ENCODE measurements around the gene WDR86.

Gene WDR86

DNA sequence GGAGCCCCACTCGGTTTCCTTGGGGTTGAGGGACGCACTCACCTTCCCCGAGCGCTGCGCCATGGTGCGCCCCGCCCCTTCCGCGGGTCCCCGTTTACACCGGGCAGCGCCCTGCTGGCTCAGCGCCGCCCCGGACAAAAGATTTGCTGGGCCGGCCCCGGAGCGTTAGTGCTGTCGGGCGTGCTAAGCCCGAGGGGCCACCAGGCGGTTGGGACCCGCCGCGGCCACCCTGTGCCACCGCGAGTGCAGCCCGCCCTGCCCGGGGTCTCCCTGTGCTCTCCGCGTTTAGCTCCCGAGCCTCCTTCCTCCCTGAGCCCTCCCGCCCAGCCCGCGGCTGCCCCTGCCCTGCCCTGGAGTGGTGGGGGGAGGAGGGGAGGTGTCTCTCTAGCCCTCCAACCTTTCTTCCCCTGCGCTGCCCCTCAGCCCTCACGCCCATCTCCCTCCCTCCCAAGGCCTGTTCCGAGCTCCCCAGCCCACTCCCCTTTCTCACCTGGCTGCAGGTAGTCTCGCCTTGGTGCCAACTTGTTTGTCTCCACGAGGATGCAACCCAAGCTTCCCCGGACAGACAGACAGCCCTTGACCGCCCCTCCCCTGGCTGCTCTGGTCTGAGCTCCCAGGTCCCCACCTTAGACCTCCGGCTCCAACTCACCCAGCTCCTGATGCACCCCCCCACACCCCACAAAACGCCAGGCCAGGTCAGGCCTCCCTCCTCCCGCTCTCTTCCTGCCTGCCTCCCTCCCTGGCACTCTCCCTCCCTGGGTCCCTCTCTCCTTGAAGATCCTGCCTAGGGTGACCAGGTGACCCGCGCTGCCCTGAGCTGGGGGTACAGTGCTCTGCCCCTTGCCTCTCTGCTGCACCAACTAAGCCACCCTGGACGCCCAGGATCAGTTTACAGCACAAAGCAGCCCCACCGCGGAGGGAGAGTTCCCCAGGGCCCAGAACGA lies 30.3 kb upstream of the WDR86 start, which contains the start of gene CRYGN:
TSS of gene CRYGN (minus strand) at position 287 of the 944 bp plus-strand sequence. CDS start at position 63, 224 bp downstream.
- DNase-seq = no peak

DNA sequence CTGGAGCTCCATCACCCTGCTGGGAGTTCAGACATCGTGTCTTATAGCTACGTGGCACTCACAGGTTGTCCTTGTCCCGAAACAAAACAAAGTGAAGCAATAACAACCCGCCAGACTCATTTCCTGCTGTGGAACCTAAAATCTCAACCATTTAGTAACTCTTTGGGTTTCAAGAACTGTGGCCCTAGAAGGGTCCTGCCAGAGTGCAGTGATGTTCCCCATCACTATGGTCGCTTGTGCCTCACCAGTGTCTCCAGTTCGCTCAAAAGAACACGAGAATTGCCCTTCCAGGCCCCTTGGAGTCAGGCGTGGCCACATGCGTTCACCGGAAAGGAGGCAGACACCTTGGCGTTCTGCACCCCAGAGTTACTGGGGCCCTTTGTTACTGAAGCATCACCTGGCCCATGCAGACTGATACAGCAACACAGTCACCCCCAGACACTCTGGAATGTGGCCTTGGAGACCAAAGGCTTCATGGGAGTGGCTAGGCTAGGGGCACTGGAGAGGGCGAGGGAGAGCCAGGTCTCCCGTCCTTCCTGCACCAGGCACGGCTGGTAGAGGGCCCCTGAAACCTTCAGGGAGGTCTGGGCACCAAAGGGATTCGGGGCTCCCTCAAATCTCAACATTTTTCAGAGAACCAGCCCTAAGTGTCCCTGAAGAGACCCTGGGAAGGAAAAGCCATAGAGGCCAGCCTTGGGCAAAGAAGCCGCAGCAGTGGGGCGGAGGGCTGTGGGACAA lies 29.2 kb upstream of the WDR86 start:
- DNase-seq = no peak

DNA sequence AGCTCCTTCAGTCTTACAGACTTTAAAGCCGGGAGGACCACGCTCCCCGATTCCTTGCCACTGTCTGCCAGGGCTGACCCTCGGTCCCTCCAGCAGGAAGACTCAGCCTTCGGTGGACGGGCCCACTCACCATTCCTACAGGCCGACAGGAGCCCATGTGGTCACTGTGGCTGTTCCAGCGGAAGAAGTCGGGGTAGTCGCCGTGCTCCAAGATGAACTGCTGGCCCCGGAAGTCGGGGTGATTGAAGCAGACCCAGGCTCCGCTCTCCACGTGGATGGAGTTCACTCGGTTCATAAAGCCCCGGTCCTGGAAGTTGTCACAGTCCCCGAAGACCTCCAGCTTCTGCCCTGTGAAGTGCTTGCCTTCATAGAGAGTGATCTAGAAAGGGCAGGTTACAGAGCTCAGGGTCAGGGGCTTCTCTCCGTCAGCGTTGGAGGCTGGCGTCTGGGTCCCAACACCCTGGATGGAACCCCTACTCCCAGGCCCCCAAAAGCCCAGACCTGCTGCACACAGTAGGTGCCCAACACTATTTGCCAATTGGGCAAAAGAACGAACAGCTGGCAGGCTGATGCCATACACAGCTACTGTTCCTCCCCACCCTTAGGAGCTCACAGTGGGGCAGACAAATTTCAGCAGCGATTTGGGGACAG lies 28.2 kb upstream of the WDR86 start:
- no peak for DNase-seq

DNA sequence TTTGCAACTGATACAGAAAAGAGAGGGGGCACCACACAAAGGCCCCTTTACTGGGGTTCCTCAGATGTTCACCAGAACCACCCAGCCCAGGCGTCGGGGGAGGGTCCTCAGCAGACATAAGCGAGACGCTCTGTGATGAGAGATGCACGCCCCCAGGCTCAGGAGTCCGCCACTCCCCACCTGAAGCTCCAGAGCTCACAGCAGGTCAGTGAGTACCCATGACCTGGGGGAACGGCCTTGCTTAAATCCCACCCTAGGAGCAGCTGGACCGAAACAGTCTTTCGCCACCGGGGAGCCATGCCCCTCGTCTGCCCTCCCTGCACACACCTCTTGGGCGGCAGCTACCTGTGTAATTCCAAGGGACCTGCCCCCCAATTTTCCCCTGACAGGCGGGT lies 27.3 kb upstream of the WDR86 start:
- no peak for DNase-seq

DNA sequence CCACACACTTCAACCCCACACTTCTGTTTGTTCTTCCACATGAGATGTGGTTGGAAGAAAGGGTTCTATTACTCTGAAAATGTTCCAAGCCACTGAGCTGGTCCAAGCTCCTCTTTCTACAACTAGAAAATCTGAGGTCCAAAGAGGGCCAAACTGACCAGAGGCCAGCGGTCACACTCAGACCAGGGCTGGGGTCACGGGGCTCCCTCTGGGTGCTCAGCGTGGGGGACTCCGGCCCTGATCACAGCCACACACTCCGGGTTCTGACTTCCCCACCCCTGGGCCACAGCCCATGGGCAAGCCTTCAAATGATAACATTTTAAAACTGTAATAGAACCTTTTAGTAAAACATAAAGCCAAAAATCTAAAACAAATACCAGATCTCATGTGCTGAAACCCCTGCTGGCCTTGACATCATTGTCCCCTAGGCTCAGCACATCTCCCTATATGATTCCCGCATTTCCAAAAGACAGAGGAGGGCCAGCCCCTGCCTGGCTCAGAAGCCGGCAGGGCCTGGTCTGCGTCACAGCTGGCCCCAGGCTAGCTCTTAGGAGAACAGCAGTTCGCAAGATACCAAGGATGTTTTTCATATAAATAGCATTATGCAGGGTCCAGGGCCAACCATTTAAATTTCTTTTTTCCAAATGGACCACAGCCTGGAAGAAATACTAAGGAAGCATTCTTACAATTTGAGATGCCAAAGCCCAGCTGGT lies 26.8 kb upstream of the WDR86 start:
- DNase-seq = no peak

DNA sequence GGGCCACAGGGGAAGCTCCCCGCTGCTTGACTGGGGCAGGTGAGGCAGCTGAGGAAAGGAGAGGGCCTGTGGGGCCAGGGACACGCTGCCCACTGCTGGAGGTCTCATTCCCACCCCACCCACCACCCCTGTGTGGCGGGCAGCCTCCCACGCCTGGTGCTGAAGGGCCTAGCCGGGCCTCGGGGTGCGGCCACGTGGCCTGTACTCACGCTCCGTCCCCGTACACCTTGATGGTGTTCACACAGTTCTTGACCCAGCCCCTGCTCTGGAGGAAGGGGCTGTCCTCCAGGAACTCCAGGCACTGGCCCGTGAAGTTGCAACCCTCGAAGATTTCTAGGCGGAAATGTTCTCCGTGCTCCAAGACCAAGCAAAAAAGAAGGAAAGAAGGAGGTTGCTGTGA lies 26.1 kb upstream of the WDR86 start:
- no peak for DNase-seq

DNA sequence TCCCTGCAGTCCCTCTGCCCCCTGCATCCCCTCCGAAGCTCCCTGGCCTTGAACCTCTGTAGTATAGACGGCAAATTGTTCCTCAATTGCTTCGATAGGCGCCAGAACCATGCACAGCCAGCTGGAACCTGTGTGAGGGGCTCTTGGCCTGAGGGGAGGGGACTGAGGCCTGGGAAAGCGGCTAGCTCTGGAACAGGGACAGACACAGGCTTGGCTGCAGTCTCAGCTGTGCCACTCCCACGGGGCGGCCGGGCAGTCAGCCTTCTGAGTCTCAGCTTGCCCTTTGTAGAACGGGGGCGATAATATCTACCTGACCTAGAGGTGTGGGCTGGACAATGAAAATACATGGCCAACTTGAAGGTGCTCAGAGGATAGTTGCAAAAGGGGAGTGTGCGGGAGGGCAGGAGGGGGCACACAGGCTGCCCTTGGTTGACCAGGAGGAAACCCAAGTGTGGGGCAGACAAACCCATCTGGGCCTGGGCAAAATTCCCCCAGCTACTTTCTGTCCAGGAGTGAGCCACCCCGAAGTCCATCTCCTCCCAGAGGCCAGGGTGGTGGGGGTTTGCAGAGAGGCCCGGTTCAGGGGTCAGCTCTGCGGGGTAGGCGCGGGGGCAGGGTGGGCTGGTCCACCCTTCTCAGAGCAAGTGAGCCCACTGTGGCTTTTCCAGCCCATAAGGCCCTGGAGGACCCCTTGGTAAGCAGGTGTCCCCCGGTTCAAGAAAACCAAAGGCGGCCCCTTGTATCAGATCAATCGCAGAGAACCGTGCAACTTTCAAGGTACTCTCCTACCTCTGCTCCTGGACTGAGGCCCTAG lies 25.5 kb upstream of the WDR86 start:
- DNase-seq = no peak

DNA sequence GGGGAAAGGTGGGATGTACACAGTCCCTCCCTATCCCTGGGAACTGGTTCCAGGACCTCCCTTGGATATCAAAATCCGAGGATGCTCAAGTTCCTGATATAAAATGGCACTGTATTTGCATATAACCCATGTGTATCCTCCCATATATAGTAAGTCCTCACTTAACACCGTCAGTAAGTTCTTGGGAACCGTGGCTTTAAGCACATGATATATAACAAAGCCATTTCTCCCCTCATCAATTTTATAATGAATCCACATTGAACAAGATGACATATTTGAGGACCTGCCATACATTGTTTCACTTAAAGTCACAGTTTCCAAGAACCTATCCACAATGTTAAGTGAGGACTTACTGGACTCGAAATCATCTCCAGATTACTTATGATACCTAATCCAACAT lies 24.7 kb upstream of the WDR86 start:
- DNase-seq = no peak

DNA sequence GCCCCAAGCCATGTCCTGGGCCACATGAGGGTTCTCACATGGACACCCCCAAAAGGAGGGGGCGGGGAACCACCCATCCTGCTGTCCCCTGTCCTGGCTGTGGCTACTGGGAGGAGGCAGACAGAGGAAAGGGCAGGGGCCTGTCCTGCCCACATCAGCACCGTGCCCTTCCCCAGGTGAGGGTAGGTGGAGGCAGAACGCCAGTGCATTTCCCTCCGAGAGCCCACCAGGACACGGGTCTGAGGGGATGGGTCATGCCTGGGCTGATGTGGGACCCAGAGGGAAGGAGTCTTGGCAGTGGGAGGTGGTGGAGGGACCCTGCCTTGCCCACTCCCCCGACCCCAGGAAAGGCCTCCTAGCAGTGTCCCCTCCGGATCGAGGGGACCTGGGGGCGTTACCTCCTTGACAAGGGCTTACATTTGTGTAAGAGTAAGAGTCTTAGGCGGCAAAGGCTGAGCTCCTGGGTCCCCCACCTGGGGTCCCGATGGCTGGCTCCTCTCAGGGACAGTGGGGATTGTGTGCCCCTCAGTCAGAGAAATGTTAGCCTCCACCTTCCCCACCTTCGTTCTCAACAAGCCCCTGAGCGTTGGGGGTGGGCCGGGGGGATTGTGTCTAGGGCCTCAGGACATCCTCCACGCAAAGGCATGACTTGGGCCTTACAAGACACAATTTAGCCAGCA lies 24.0 kb upstream of the WDR86 start:
- no peak for DNase-seq

DNA sequence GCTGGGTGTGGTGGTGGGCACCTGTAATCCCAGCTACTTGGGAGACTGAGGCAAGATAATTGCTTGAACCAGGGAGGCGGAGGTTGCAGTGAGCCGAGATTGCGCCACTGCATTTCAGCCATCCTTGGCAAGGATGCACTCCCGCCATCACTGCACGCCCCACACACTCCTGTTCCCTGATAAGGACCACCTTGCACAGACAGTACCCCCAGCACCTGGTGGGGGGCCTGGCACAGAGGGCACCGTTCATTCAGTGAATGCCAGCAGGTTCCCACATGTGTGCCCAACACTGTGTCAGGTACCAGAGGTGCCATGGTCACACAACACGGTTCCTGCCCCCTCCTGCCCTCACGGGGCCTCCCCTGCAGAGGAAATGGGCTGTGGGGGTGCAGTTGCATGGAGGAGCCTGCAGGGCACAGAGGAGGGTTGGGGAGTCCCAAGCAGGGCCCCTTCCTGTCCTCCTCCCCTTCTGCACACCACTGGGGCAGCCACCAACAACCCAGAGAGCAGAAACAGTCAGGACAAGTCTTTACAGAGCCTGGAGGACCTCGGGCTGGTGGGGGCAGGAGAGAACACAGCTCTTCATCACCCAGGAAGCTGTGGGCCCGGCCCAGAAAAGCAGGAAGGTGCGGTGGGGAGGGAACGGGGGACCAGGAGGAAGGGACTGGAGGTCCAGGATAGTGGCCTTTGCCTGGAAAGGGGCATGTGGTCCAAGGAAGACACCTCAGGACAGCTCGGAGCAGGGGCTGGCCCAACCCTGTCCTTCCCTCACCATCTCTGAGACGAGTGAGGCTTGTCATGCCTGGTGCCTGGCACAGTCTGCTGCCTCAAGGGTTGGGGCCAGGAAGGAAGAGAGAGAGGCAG lies 23.1 kb upstream of the WDR86 start:
- DNase-seq = peak; percentile 38

DNA sequence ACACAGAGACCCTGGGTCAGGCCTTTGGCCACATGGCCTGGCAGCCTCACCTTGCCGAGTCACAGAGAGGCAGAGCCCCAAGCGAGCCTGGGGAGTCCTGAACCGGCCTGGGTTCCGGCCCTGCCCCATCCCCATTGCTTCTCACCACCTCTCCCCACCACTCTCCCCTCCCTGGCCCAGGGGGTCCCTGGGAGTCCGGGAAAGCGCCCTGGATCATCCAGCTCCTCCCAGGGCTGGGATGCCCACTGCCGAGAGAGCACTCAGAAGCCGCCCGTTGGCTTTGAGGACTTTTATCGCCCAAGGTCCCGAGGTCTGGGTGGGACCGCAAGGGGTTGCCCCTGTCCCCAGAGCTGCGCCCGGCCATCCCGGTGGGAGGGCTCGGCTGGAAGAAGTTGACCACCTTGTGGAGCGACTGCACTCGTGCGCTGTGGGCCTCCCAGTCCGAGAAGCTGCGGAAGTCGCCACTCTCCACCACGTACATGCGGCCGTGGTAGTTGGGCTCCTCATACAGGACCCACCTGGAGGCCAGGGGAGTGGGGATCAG lies 22.0 kb upstream of the WDR86 start:
- no peak for DNase-seq

DNA sequence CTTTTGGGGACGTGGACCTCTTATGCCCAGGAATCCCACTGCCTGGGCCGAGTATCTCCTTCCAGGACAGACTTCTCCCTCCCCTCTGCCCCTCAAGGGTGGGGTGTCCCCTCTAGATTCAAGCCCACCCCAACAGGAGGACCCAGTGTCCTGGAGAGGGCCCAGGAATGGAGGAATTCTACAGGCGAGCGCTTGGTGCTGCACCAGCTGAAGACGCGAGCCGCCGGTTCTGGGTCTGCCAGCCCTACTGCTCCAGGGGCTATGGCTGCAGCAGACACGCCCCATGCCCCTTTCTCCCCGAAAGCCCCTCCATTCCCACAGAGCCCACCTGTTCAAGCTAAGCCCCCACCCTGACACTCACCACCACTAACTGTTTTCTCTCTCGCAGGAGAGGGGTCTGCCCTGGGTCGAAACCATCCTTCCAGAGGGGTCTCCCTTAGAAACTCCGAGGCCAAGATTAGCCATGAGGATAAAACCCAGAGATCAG lies 21.5 kb upstream of the WDR86 start:
- DNase-seq = no peak

DNA sequence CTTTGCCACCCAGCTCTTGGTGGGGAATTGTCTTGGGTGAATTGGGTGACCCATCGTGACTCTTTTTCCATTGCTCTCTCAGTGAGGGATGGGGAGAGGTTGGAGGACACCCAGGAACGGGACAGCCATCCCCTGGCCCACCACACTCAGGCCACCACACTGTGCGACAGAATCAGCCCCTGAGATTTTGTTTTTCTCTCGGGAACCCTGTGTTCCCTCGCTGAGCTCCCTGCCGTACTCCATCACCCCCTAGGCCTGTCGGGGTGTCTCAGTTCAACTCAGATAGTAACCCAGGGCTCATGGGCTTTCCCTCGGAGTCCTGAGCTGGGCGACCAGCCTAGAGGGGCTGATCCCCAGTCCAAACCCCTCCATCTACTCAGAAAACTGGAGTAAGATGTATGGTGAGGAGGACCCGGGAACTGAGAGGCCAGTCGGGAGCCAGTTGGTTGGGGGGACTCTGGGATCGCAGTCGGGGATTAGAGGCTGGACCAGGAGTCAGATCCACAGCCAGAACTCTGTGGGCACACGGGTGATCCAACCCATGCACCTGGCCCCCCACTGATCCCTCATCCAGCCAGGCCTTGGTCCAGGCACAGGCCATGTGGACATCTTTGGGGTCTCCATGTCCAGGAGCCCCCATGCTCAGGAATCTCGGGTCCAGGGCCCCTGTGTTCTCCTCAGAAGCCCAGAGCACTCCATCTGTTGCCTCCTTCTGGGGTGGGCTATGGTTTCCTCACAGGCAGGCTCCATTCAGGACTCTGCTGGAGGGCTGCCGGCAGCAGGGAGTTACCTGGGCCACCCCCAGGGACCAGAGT lies 20.8 kb upstream of the WDR86 start:
- DNase-seq = no peak

DNA sequence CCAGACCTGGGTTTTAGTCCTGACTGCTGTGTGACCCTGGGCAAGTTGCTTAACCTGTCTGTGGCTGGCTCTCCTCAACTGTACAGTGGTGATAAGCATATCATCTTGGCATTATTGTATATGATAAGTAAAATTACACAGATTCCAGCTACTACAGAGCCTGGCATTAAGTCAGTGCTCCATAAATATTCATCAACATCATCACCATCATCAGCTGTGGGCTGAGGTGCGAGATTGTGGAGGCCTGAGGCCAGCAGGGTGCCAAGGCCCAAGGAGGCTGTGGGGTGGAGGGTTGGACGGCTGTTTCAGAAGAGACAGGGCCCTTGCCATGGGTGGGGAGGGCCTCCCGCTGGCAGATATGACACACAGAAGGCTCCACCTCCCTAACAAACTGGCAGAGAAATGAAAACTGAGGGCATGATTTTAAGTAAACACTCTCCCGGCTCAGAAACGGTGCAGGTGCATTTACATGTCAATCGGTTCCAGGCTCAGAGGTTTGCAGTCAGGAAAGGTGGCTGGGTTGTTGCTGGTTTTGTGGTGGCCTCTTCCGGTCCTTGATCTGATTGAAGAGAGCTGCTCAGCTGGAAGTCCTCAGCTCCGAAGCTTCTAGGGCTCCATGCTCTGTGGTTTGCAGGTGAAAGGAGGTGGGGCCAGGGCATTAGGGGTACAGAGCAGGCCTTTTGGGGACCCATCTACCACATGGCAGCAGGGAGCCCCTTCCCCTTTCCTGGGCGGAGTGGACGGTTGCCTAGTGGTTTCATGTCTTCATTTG lies 19.9 kb upstream of the WDR86 start:
- DNase-seq = peak; percentile 50

DNA sequence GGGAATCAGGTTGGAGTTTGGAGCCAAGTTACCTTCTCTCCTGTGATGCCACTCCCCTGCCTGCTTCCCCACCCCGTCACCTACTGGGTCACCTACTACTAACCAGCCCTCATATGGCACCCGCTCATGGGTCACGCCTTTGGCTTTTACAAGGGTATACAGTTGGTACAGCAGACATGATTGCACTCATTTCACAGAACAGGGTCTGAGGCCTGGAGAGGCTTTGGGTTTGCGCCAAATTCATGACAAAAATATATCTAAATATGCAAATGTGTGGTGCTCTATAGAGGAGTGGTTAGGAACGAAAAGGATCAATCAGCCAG lies 19.4 kb upstream of the WDR86 start:
- DNase-seq = no peak

DNA sequence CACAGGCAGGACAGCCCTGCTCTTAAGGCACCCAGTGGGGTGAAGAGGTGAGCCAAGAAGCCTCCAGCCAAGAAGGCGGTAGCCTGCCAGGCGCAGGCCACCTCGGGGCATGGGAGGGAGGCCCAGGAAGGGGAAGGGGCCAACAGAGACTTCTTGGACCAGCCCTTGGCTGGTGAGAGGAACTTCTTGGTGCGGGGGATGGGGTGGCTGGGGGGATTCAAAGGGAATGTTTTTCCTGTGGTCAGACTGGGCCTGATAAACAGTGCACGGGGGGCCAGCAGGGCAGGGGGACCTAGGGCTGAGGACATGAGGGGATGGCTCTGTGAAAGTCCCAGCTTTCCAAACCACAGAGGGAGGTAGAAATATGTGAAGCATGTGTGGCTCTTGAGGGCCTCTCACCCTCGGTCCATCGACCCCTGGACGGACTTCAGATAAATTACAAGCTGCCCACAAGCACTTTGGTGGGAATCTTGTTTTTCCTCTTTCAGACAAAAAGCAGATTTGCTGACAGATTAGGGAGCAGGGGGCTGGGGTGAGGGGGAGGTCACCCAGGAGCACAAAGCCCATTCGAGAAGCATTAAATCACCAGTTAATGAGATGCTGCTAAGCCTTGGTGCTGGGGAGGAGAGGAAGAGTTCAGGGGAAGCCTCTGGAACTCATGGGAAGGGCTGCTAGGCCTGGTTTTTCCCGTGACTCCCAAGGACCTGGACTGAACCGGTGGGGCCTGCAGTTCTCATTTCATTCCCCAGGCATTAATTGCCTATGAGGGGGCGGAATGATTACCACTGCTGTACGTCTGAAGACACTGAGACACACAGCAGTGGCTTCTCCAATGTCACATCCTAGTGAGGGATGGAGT lies 18.8 kb upstream of the WDR86 start:
- no peak for DNase-seq

DNA sequence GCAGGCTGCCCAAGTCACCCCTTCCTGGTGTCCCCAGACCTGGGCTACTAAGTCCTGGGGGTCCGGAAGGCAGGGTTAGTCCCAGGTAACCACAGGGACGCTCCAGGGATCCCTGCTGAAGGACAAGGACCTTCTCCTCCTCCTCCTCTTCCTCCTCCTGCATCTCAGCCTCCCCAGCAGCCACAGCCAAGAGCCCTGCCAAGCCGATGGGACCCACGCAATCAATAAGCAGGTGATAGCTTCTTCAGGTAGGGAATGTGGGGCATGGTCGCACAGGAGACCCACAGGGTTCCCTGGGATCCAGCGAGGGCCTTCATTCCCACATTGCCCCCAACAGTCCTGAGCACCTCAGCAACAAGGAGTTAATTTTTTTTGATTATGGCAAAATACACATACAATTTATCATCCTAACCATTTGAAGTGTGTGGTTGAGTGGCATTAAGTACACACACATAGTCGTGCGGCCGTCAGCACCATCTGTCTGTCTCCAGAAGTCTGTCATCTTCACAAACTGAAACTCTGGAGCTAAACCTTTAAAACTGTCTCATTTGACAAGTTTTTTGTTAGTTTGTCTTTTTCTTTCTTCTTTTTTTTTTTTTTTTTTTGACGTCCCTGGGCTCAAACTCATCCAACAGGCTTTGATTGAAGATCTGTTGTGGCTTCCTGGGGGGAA lies 18.0 kb upstream of the WDR86 start:
- no peak for DNase-seq
